Measurements from ENCODE around the gene ATG10. TPM values are rescaled to one million over a fixed set of nuclear protein-coding genes. Genes with fewer than 3 reads are reported as not detected.

The ATG10 gene
- total RNA-seq, 1 donor from 2014 or later: 4.3 TPM

- H3K9ac ChIP-seq (ENCODE audit: low read length): no peak overlapping the region
- no peak overlapping the region for H3K4me2 ChIP-seq (ENCODE audit: low read length)
- H2AFZ ChIP-seq (ENCODE audit: low read depth, low read length): no peak overlapping the region
- H3K27me3 ChIP-seq (ENCODE audit: insufficient read depth, low read length): no peaks in the 10 kb centered on the region
- H3K79me2 ChIP-seq (ENCODE audit: insufficient read depth, low read length): no peaks in the 10 kb centered on the region
- Mint-ChIP-seq H3K27me3 (ENCODE audit: low read depth, unreplicated experiment) (no peaks in the 10 kb centered on the region), H3K36me3 (ENCODE audit: low read depth, unreplicated experiment) (peaks cover 2% of the 10 kb centered on the region), H3K4me3 (ENCODE audit: unreplicated experiment) (no peak overlapping the region), H3K9me3 (ENCODE audit: unreplicated experiment) (no peaks in the 10 kb centered on the region), H3K4me1 (ENCODE audit: low read depth, unreplicated experiment) (peaks cover 5% of the 10 kb centered on the region), H3K27ac (ENCODE audit: unreplicated experiment) (no peak overlapping the region)
- TF ChIP-seq CTCF (IDR thresholded peaks at IDR 0.05; ENCODE audit: insufficient read depth, low read depth, low read length) (no peak), EZH2 (IDR thresholded peaks at IDR 0.05; ENCODE audit: insufficient read depth, low read length) (no peak)
- no peak for FAIRE-seq
- no peaks in the 10 kb centered on the region for H3K4me1 ChIP-seq (ENCODE audit: insufficient read depth, low read length)
- H3K4me3 ChIP-seq (ENCODE audit: insufficient read depth, low read depth, low read length): no peak overlapping the region
- H3K9me3 ChIP-seq (ENCODE audit: insufficient read depth, low read depth, low read length): no peaks in the 10 kb centered on the region
- DNase-seq (ENCODE audit: low read depth): no peak
- H3K27ac ChIP-seq (ENCODE audit: low read depth, low read length): no peak overlapping the region
- H4K20me1 ChIP-seq (ENCODE audit: insufficient read depth, low read length): no peaks in the 10 kb centered on the region
- no peaks in the 10 kb centered on the region for H3K36me3 ChIP-seq (ENCODE audit: insufficient read depth, low read length)
Measured at GRCh38 chr5:82252744-82253143, 280.9 kb downstream of the ATG10 start.

GRCh38 chr5:82255844-82256243 is 284.0 kb downstream of the ATG10 start:
- Histone ChIP-seq H4K20me1 (ENCODE audit: insufficient read depth, low read length) (no peaks in the 10 kb centered on the region), H3K9me3 (ENCODE audit: insufficient read depth, low read depth, low read length) (no peaks in the 10 kb centered on the region), H2AFZ (ENCODE audit: low read depth, low read length) (no peak overlapping the region), H3K4me2 (ENCODE audit: low read length) (no peak overlapping the region), H3K27me3 (ENCODE audit: insufficient read depth, low read length) (no peaks in the 10 kb centered on the region), H3K79me2 (ENCODE audit: insufficient read depth, low read length) (no peaks in the 10 kb centered on the region), H3K27ac (ENCODE audit: low read depth, low read length) (no peak overlapping the region), H3K9ac (ENCODE audit: low read length) (no peak overlapping the region), H3K4me1 (ENCODE audit: insufficient read depth, low read length) (no peaks in the 10 kb centered on the region), H3K36me3 (ENCODE audit: insufficient read depth, low read length) (no peaks in the 10 kb centered on the region), H3K4me3 (ENCODE audit: insufficient read depth, low read depth, low read length) (no peak overlapping the region)
- no peak for TF ChIP-seq EZH2 (IDR thresholded peaks at IDR 0.05; ENCODE audit: insufficient read depth, low read length)
- no peak for TF ChIP-seq CTCF (IDR thresholded peaks at IDR 0.05; ENCODE audit: insufficient read depth, low read depth, low read length)
- H3K27ac Mint-ChIP-seq (ENCODE audit: unreplicated experiment): no peak overlapping the region
- DNase-seq (ENCODE audit: low read depth): no peak
- no peak overlapping the region for H3K4me3 Mint-ChIP-seq (ENCODE audit: unreplicated experiment)
- FAIRE-seq: no peak
- no peaks in the 10 kb centered on the region for H3K9me3 Mint-ChIP-seq (ENCODE audit: unreplicated experiment)
- peaks cover 2% of the 10 kb centered on the region for H3K36me3 Mint-ChIP-seq (ENCODE audit: low read depth, unreplicated experiment)
- peaks cover 5% of the 10 kb centered on the region for H3K4me1 Mint-ChIP-seq (ENCODE audit: low read depth, unreplicated experiment)
- no peaks in the 10 kb centered on the region for H3K27me3 Mint-ChIP-seq (ENCODE audit: low read depth, unreplicated experiment)

- Histone ChIP-seq H4K20me1 (ENCODE audit: insufficient read depth, low read length) (no peaks in the 10 kb centered on the region), H3K4me2 (ENCODE audit: low read length) (no peak overlapping the region), H3K79me2 (ENCODE audit: insufficient read depth, low read length) (no peaks in the 10 kb centered on the region), H3K4me3 (ENCODE audit: insufficient read depth, low read depth, low read length) (no peak overlapping the region), H3K36me3 (ENCODE audit: insufficient read depth, low read length) (no peaks in the 10 kb centered on the region), H2AFZ (ENCODE audit: low read depth, low read length) (no peak overlapping the region), H3K9me3 (ENCODE audit: insufficient read depth, low read depth, low read length) (no peaks in the 10 kb centered on the region), H3K27ac (ENCODE audit: low read depth, low read length) (no peak overlapping the region), H3K27me3 (ENCODE audit: insufficient read depth, low read length) (no peaks in the 10 kb centered on the region), H3K4me1 (ENCODE audit: insufficient read depth, low read length) (no peaks in the 10 kb centered on the region), H3K9ac (ENCODE audit: low read length) (no peak overlapping the region)
- no peak overlapping the region for H3K4me3 Mint-ChIP-seq (ENCODE audit: unreplicated experiment)
- TF ChIP-seq EZH2 (IDR thresholded peaks at IDR 0.05; ENCODE audit: insufficient read depth, low read length): no peak
- no peak for TF ChIP-seq CTCF (IDR thresholded peaks at IDR 0.05; ENCODE audit: insufficient read depth, low read depth, low read length)
- no peaks in the 10 kb centered on the region for H3K36me3 Mint-ChIP-seq (ENCODE audit: low read depth, unreplicated experiment)
- no peak for FAIRE-seq
- no peak for DNase-seq (ENCODE audit: low read depth)
- no peak overlapping the region for H3K27ac Mint-ChIP-seq (ENCODE audit: unreplicated experiment)
- no peaks in the 10 kb centered on the region for H3K27me3 Mint-ChIP-seq (ENCODE audit: low read depth, unreplicated experiment)
- peaks cover 5% of the 10 kb centered on the region for H3K4me1 Mint-ChIP-seq (ENCODE audit: low read depth, unreplicated experiment)
- H3K9me3 Mint-ChIP-seq (ENCODE audit: unreplicated experiment): no peaks in the 10 kb centered on the region
Measured at GRCh38 chr5:82257247-82257646, 285.4 kb downstream of the ATG10 start.

All from astrocyte (in vitro differentiated cells and primary cell).